Small intestine (tissue), 16 donors: ENCODE measurements around the gene ZBTB24. TPM values are rescaled to one million over a fixed set of nuclear protein-coding genes. Genes with fewer than 3 reads are reported as not detected.
A peak's percentile ranks its signal among the peaks of the same experiment; 100 is the strongest.
"Not testable (repeated sequence)": the region's sequence is repeated elsewhere in the genome, so short reads cannot be mapped to it uniquely, and the experiment has no call there.

ENCODE experiments used
- DNase-seq, 2 donors: peaks; one replicate each; pipeline versions ENCODE4 v3.0.0 to v3.0.0-alpha.2; 2013
- FAIRE-seq: peaks from 2 replicates; lab custom pipeline; 2012; peaks lifted over from hg19 to GRCh38; lab: Jason Lieb, UNC
- H3K27ac ChIP-seq, 3 donors: one replicate each; pipeline ENCODE4 v1.5.1; 2013; ENCODE audit warnings: low read length in 2 of 3, mild to moderate bottlenecking in 2 of 3, control low read depth in 1 of 3, inconsistent platforms in 1 of 3, low read depth in 1 of 3, moderate library complexity in 1 of 3
- H3K27me3 ChIP-seq, 3 donors: one replicate each; pipeline ENCODE4 v1.6.1; 2013; ENCODE audit warnings: low read length in 3 of 3, inconsistent platforms in 1 of 3; ENCODE audit not compliant: control insufficient read depth in 3 of 3, insufficient read depth in 3 of 3
- H3K36me3 ChIP-seq, 3 donors: one replicate each; pipeline ENCODE4 v1.6.1; 2013; ENCODE audit warnings: low read length in 3 of 3, inconsistent platforms in 1 of 3, low read depth in 1 of 3, mild to moderate bottlenecking in 1 of 3, moderate library complexity in 1 of 3; ENCODE audit not compliant: control insufficient read depth in 3 of 3, insufficient read depth in 2 of 3
- H3K4me1 ChIP-seq, 3 donors: one replicate each; pipeline ENCODE4 v1.6.1; 2013; ENCODE audit warnings: low read length in 2 of 3, inconsistent platforms in 1 of 3, low read depth in 1 of 3, mild to moderate bottlenecking in 1 of 3, moderate library complexity in 1 of 3; ENCODE audit not compliant: control insufficient read depth in 3 of 3, insufficient read depth in 2 of 3
- H3K4me3 ChIP-seq, 3 donors: one replicate each; pipeline ENCODE4 v1.5.1; 2013; ENCODE audit warnings: low read length in 3 of 3, control low read depth in 1 of 3, inconsistent platforms in 1 of 3, low read depth in 1 of 3, mild to moderate bottlenecking in 1 of 3, moderate library complexity in 1 of 3
- H3K9me3 ChIP-seq, 2 donors: one replicate each; pipeline ENCODE4 v1.6.1; 2013; ENCODE audit warnings: low read depth in 1 of 2, low read length in 1 of 2; ENCODE audit not compliant: control insufficient read depth in 2 of 2, insufficient read depth in 1 of 2
- WGBS, 3 donors: extraction: QIAGEN DNeasy Blood & Tissue Kit; methylation state at CpG; one replicate each; pipeline ENCODE4 v1.1.7; 2013; 5-methylcytosine and 5-hydroxymethylcytosine counted together
- long read RNA-seq, 10 donors: transcript quantifications; one replicate each; lab custom pipeline, GENCODE V29; 2026
- polyA plus RNA-seq, 4 donors: library from polyadenylated mRNA; stranded (reverse) in 3 of 4; unstranded in 1 of 4; fragments of 200-250 nt in 3 of 4; fragments of 120-200 nt in 1 of 4; gene quantifications; one replicate each; pipeline versions ENCODE4 v1.2.1 to v1.2.3, GENCODE V29; 2013
- donor health status: healthy with polysubstance abuse.
- donor health status: control.
- donor health status: control.
- donor health status: Bipolar disorder and iron deficiency.
- donor health status: healthy.

Gene ZBTB24
- 10 to 100 TPM in 1 of 4 donors, 1 to 10 TPM in 3; 1.8 to 12.6 (median 3.3) TPM for polyA plus RNA-seq
- long read RNA-seq, donor 1, full-length matches to known transcripts = 2 of 2 reads
- long read RNA-seq, donor 1, partial matches to known transcripts = 0 of 2 reads
- long read RNA-seq, donor 1, other reads (novel, unspliced or antisense) = 0 of 2 reads
- long read RNA-seq, donor 2 = 0 reads
- long read RNA-seq, donor 3 = 0 reads
- long read RNA-seq, donor 4 = 0 reads
- long read RNA-seq, donor 5 = 0 reads
- long read RNA-seq, donor 6, full-length matches to known transcripts = 2 of 2 reads
- long read RNA-seq, donor 6, partial matches to known transcripts = 0 of 2 reads
- long read RNA-seq, donor 6, other reads (novel, unspliced or antisense) = 0 of 2 reads
- long read RNA-seq, donor 7 = 0 reads
- long read RNA-seq, donor 8 = 0 reads
- long read RNA-seq, donor 9 = 0 reads
- long read RNA-seq, donor 10, full-length matches to known transcripts = 1 of 1 reads
- long read RNA-seq, donor 10, partial matches to known transcripts = 0 of 1 reads
- long read RNA-seq, donor 10, other reads (novel, unspliced or antisense) = 0 of 1 reads

- Histone ChIP-seq H3K9me3 (no peaks in the 10 kb centered on the region), H3K27ac (peak within 1 kb of the TSS; percentile 72 to 84 (median 73)), H3K27me3 (no peaks in the 10 kb centered on the region), H3K4me1 (peaks cover 13 to 33% (median 24%) of the 10 kb centered on the region in 3 donors), H3K36me3 (peaks cover 3 to 6% (median 4%) of the 10 kb centered on the region in 3 donors), H3K4me3 (peak within 1 kb of the TSS; percentile 71 to 96 (median 84))
- DNase-seq (peak; percentile 91 to 94), FAIRE-seq (no peak)
- WGBS, 3 donors = 0 to 2% (median 1%) methylated on average over 34 to 93 of the region's 97 CpGs
Measured at GRCh38 chr6:109482905-109483734, at the start of gene ZBTB24. ZBTB24 (minus strand) TSS chr6:109483219; CDS start chr6:109482026, 1,193 bp downstream.

GRCh38 chr6:109531446-109531845 is 48.4 kb upstream of the ZBTB24 start:
- no peak overlapping the region for H3K4me3 ChIP-seq
- H3K9me3 ChIP-seq = no peaks in the 10 kb centered on the region
- H3K27ac ChIP-seq = no peak overlapping the region
- FAIRE-seq (no peak), DNase-seq (no peak)
- no peaks in the 10 kb centered on the region for H3K27me3 ChIP-seq
- WGBS, 3 donors = 74 to 92% (median 92%) methylated on average over 6 of the region's 6 CpGs
- H3K4me1 ChIP-seq = no peaks in the 10 kb centered on the region
- no peaks in the 10 kb centered on the region for H3K36me3 ChIP-seq

GRCh38 chr6:109527989-109528388 is 45.0 kb upstream of the ZBTB24 start:
- H3K9me3 ChIP-seq = peaks cover 0 to 4% of the 10 kb centered on the region in 2 donors
- WGBS, 3 donors = 90 to 96% (median 92%) methylated on average over 3 of the region's 3 CpGs
- H3K4me1 ChIP-seq = no peaks in the 10 kb centered on the region
- H3K27ac ChIP-seq = no peak overlapping the region
- FAIRE-seq (no peak), DNase-seq (no peak)
- H3K27me3 ChIP-seq = no peaks in the 10 kb centered on the region
- no peaks in the 10 kb centered on the region for H3K36me3 ChIP-seq
- no peak overlapping the region for H3K4me3 ChIP-seq

GRCh38 chr6:109526905-109527628 is 44.0 kb upstream of the ZBTB24 start:
- H3K4me3 ChIP-seq = no peak overlapping the region
- no peaks in the 10 kb centered on the region for H3K4me1 ChIP-seq
- WGBS, 3 donors = 53 to 59% (median 54%) methylated on average over 7 of the region's 7 CpGs
- no peaks in the 10 kb centered on the region for H3K36me3 ChIP-seq
- no peaks in the 10 kb centered on the region for H3K27me3 ChIP-seq
- no peak overlapping the region for H3K27ac ChIP-seq
- no peak for FAIRE-seq
- H3K9me3 ChIP-seq = peaks cover 0 to 4% of the 10 kb centered on the region in 2 donors
- peak; percentile 70 for DNase-seq

- FAIRE-seq (peak; percentile 23), DNase-seq (no peak)
- Histone ChIP-seq H3K36me3 (no peaks in the 10 kb centered on the region), H3K27ac (no peak overlapping the region), H3K9me3 (peaks cover 0 to 4% of the 10 kb centered on the region in 2 donors), H3K4me3 (no peak overlapping the region), H3K27me3 (no peaks in the 10 kb centered on the region), H3K4me1 (no peaks in the 10 kb centered on the region)
Measured at GRCh38 chr6:109524129-109524528, 41.1 kb upstream of the ZBTB24 start.

- H3K9me3 ChIP-seq = peaks cover 0 to 4% of the 10 kb centered on the region in 2 donors
- WGBS, 3 donors = 67 to 97% (median 90%) methylated on average over 2 of the region's 2 CpGs
- no peak overlapping the region for H3K27ac ChIP-seq
Measured at GRCh38 chr6:109523478-109523877, 40.5 kb upstream of the ZBTB24 start.

GRCh38 chr6:109521080-109521479 is 38.1 kb upstream of the ZBTB24 start:
- FAIRE-seq (no peak), DNase-seq (no peak)
- Histone ChIP-seq H3K36me3 (no peaks in the 10 kb centered on the region), H3K4me3 (no peak overlapping the region), H3K9me3 (peaks cover 0 to 4% of the 10 kb centered on the region in 2 donors), H3K4me1 (no peaks in the 10 kb centered on the region), H3K27ac (no peak overlapping the region), H3K27me3 (no peaks in the 10 kb centered on the region)
- WGBS, 3 donors = 66 to 83% (median 80%) methylated on average over 3 of the region's 3 CpGs

More at GRCh38 chr6:109523478-109523877, 40.5 kb upstream of the ZBTB24 start:
- FAIRE-seq = no peak
- DNase-seq = no peak
- no peak overlapping the region for H3K4me3 ChIP-seq
- H3K36me3 ChIP-seq = no peaks in the 10 kb centered on the region
- no peaks in the 10 kb centered on the region for H3K27me3 ChIP-seq
- no peaks in the 10 kb centered on the region for H3K4me1 ChIP-seq

- not testable (repeated sequence) for FAIRE-seq, H3K4me3 ChIP-seq
Measured at GRCh38 chr6:109519647-109520046, 36.6 kb upstream of the ZBTB24 start.

More at GRCh38 chr6:109519647-109520046, 36.6 kb upstream of the ZBTB24 start:
- H3K4me1 ChIP-seq, H3K27me3 ChIP-seq, DNase-seq, H3K9me3 ChIP-seq, H3K36me3 ChIP-seq, H3K27ac ChIP-seq: not testable (repeated sequence)
